CD14-positive monocyte (primary cell): ENCODE measurements around the gene ILK. TPM values are rescaled to one million over a fixed set of nuclear protein-coding genes. Genes with fewer than 3 reads are reported as not detected.

Experiments
- DNase-seq, 3 donors: peaks; one replicate each; pipeline ENCODE4 v3.0.0-alpha.2; 2011 to 2022
- H2AFZ ChIP-seq: 2 replicates; pipeline ENCODE4 v1.6.0; 2012; ENCODE audit warnings: mild to moderate bottlenecking, low read depth, low read length, inconsistent platforms; ENCODE audit not compliant: insufficient read depth, poor library complexity, severe bottlenecking
- H3K27ac ChIP-seq, 2 donors: 1 replicate in 1 of 2; 2 replicates in 1 of 2; pipeline ENCODE4 v1.5.1; 2012 to 2013; ENCODE audit warnings: low read length in 2 of 2, control low read depth in 1 of 2, inconsistent platforms in 1 of 2, low read depth in 1 of 2, mild to moderate bottlenecking in 1 of 2
- H3K27me3 ChIP-seq, 2 donors: one replicate each; pipeline versions ENCODE4 v1.6.0 to v1.6.1; 2011 to 2013; ENCODE audit warnings: low read length in 2 of 2; ENCODE audit not compliant: control insufficient read depth in 2 of 2, insufficient read depth in 2 of 2
- H3K36me3 ChIP-seq, 2 donors: replicated peaks in 1 of 2; 1 replicate in 1 of 2; 2 replicates in 1 of 2; pipeline versions ENCODE4 v1.5.1 to v1.6.1; 2012 to 2013; ENCODE audit warnings: low read length in 2 of 2, control low read depth in 1 of 2, inconsistent platforms in 1 of 2, mild to moderate bottlenecking in 1 of 2; ENCODE audit not compliant: insufficient read depth in 2 of 2, control insufficient read depth in 1 of 2
- H3K4me1 ChIP-seq, 2 donors: 1 replicate in 1 of 2; 2 replicates in 1 of 2; pipeline versions ENCODE4 v1.5.1 to v1.6.1; 2012 to 2013; ENCODE audit warnings: low read length in 2 of 2, control low read depth in 1 of 2, inconsistent platforms in 1 of 2, mild to moderate bottlenecking in 1 of 2, moderate library complexity in 1 of 2; ENCODE audit not compliant: insufficient read depth in 2 of 2, control insufficient read depth in 1 of 2
- H3K4me2 ChIP-seq: replicated peaks from 2 replicates; pipeline ENCODE3; 2012; ENCODE audit warnings: low read length, moderate library complexity, mild to moderate bottlenecking; ENCODE audit not compliant: poor library complexity, severe bottlenecking; ENCODE audit errors: extremely low read depth
- H3K4me3 ChIP-seq, 3 experiments: fragments of 200-600 bp in 1 of 3; sonication (generic) in 1 of 3; replicated peaks in 1 of 3; 1 replicate in 2 of 3; 2 replicates in 1 of 3; pipeline ENCODE4 v1.5.1; 2011 to 2013; ENCODE audit warnings: low read length in 3 of 3, mild to moderate bottlenecking in 3 of 3, control low read depth in 2 of 3, low read depth in 2 of 3, inconsistent platforms in 1 of 3, moderate library complexity in 1 of 3
- H3K79me2 ChIP-seq: 2 replicates; pipeline ENCODE4 v1.6.0; 2012; ENCODE audit warnings: mild to moderate bottlenecking, control low read depth, inconsistent platforms, low read length, moderate library complexity; ENCODE audit not compliant: insufficient read depth
- H3K9ac ChIP-seq: 2 replicates; pipeline ENCODE4 v1.6.0; 2017; ENCODE audit warnings: low read length, mild to moderate bottlenecking; ENCODE audit not compliant: insufficient read depth, poor library complexity, severe bottlenecking
- H3K9me3 ChIP-seq, 2 donors: replicated peaks in 1 of 2; 1 replicate in 1 of 2; 2 replicates in 1 of 2; pipeline versions ENCODE4 v1.5.1 to v1.6.1; 2012 to 2013; ENCODE audit warnings: low read length in 2 of 2, control low read depth in 1 of 2; ENCODE audit not compliant: control insufficient read depth in 1 of 2, insufficient read depth in 1 of 2
- H4K20me1 ChIP-seq: 2 replicates; pipeline ENCODE4 v1.6.0; 2012; ENCODE audit warnings: mild to moderate bottlenecking, low read length, control low read depth, moderate library complexity; ENCODE audit not compliant: insufficient read depth
- H3K27ac Mint-ChIP-seq, 7 donors: one replicate each; pipeline ENCODE4 v1.8.0; 2020; ENCODE audit warnings: mild to moderate bottlenecking in 7 of 7, mixed read lengths in 7 of 7, moderate library complexity in 6 of 7, inconsistent platforms in 2 of 7
- H3K27me3 Mint-ChIP-seq, 3 donors: one replicate each; pipeline ENCODE4 v1.8.0; 2021 to 2022; ENCODE audit warnings: low read depth in 3 of 3, mild to moderate bottlenecking in 3 of 3, mixed read lengths in 3 of 3, moderate library complexity in 3 of 3, inconsistent platforms in 1 of 3
- H3K36me3 Mint-ChIP-seq, 2 donors: one replicate each; pipeline ENCODE4 v1.8.0; 2020; ENCODE audit warnings: mixed read lengths in 2 of 2, inconsistent platforms in 1 of 2, mild to moderate bottlenecking in 1 of 2
- H3K4me1 Mint-ChIP-seq: one replicate; pipeline ENCODE4 v1.8.0; 2020; ENCODE audit warnings: mild to moderate bottlenecking, mixed read lengths
- H3K4me3 Mint-ChIP-seq, 2 donors: one replicate each; pipeline ENCODE4 v1.8.0; 2020; ENCODE audit warnings: mild to moderate bottlenecking in 2 of 2, mixed read lengths in 2 of 2, moderate library complexity in 1 of 2
- H3K9me3 Mint-ChIP-seq, 7 donors: one replicate each; pipeline ENCODE4 v1.8.0; 2020 to 2022; ENCODE audit warnings: mixed read lengths in 7 of 7, mild to moderate bottlenecking in 6 of 7, moderate library complexity in 6 of 7, inconsistent platforms in 2 of 7
- WGBS: methylation state at CpG from one replicate; pipeline ENCODE4 v1.1.5; 2013; ENCODE audit warnings: missing lambda C conversion rate; ENCODE audit not compliant: insufficient coverage; 5-methylcytosine and 5-hydroxymethylcytosine counted together
- intact Hi-C, 2 donors: fragments of 100-400 bp; cut with micrococcal nuclease; formaldehyde crosslinking; loops; one replicate each; pipeline versions ENCODE4 v1.15.0 to v1.15.1; 2023
- polyA plus RNA-seq, 3 donors: library from polyadenylated mRNA; depleted of rRNA in 1 of 3; unstranded in 2 of 3; stranded (reverse) in 1 of 3; fragments of 300-500 nt in 2 of 3; fragments of >200 nt in 1 of 3; fragmentation: Illumina TruSeq in 2 of 3; gene quantifications; 1 replicate in 2 of 3; 2 replicates in 1 of 3; pipeline ENCODE4 v1.2.3, GENCODE V29; 2012 to 2021
- TF ChIP-seq, protein P1 (sequence below): fragments of 200-600 bp; IDR thresholded peaks from one replicate; pipeline ENCODE4 v1.8.0; 2022; ENCODE audit warnings: antibody characterized with exemption, mild to moderate bottlenecking

Gene ILK
- polyA plus RNA-seq, 3 donors = 165 to 271 (median 250) TPM

DNA sequence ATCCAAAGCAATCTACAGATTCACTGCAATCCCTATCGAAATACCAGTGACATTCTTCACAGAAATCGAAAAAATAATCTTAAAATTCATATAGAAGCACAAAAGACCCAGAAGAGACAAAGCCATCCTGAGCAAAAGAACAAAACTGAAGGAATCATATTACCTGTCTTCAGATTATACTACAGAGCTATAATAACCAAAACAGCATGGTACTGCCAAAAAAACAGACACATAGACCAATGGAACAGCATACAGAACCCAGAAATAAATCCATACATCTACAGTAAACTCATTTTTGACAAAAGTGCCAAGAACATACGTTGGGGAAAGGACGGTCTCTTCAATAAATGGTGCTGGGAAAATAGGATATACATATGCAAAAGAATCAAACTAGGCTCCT lies 19.0 kb upstream of the ILK start:
- DNase-seq = no peak
- no peaks in the 10 kb centered on the region for H3K4me1 Mint-ChIP-seq
- 100% methylated on average over 2 of the region's 4 CpGs for WGBS
- no peak overlapping the region for H3K9ac ChIP-seq
- intact Hi-C loops = no loop called here
- H3K27ac ChIP-seq = no peak overlapping the region
- H3K4me2 ChIP-seq = no peak overlapping the region
- H3K27me3 ChIP-seq = no peaks in the 10 kb centered on the region
- no peaks in the 10 kb centered on the region for H3K4me1 ChIP-seq
- H3K36me3 Mint-ChIP-seq = peaks cover 39 to 64% of the 10 kb centered on the region in 2 donors
- no peak overlapping the region for H2AFZ ChIP-seq
- H3K27me3 Mint-ChIP-seq = no peaks in the 10 kb centered on the region
- no peak overlapping the region for H3K4me3 ChIP-seq
- H3K4me3 Mint-ChIP-seq = no peak overlapping the region
- peaks cover 6 to 12% of the 10 kb centered on the region in 2 donors for H3K9me3 ChIP-seq
- no peaks in the 10 kb centered on the region for H4K20me1 ChIP-seq
- H3K36me3 ChIP-seq = peaks cover 4 to 20% of the 10 kb centered on the region in 2 donors
- H3K79me2 ChIP-seq = no peaks in the 10 kb centered on the region
- peaks cover 17 to 27% (median 23%) of the 10 kb centered on the region in 7 donors for H3K9me3 Mint-ChIP-seq
- TF ChIP-seq, protein P1, sequence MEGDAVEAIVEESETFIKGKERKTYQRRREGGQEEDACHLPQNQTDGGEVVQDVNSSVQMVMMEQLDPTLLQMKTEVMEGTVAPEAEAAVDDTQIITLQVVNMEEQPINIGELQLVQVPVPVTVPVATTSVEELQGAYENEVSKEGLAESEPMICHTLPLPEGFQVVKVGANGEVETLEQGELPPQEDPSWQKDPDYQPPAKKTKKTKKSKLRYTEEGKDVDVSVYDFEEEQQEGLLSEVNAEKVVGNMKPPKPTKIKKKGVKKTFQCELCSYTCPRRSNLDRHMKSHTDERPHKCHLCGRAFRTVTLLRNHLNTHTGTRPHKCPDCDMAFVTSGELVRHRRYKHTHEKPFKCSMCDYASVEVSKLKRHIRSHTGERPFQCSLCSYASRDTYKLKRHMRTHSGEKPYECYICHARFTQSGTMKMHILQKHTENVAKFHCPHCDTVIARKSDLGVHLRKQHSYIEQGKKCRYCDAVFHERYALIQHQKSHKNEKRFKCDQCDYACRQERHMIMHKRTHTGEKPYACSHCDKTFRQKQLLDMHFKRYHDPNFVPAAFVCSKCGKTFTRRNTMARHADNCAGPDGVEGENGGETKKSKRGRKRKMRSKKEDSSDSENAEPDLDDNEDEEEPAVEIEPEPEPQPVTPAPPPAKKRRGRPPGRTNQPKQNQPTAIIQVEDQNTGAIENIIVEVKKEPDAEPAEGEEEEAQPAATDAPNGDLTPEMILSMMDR = no peak
- no peak overlapping the region for H3K27ac Mint-ChIP-seq

DNA sequence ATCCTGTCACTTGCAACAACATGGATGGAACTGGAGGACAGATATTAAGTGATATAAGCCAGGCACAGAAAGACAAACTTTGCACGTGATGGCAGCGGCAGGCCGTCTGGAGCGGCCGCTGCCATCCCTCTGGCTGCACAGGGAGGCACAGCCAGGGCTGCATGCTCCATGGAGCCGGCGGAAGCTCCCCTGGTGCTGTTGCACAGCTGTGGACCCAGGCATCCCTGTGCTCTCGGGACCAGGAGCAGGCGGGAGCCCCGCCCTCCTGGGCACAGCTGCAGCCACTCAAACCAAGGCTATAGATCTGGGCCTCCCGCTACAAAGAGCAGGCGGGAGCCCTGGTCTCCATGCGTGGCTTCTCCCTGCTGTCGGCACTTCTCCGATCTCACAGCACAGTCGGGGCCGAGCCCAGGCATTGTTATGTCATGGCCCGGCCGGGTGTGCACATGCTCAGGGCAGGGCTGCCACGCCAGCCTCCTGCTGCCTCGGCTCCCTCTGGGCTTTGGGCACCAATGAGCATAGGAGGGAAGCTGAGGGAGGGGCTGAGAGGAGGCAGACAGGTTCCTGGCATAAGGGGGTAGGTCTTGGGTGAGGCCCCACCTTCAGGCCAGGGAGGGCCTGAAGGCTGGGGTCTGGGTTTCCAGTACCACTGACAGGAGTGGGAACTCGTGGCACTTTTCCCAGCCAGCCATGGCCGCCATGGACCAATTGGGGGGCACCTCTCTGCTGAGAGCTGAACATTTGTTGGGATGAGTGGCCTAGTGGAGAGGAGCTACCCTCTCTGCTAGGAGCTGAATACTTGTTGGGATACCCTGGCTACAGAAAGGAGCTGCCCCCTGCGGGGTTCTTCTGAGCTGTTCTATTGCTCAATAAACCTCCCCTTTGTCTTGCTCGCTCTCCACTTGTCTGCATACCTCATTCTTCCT lies 16.9 kb upstream of the ILK start:
- intact Hi-C loops = no loop called here
- peaks cover 6 to 12% of the 10 kb centered on the region in 2 donors for H3K9me3 ChIP-seq
- peaks cover 16 to 27% (median 23%) of the 10 kb centered on the region in 7 donors for H3K9me3 Mint-ChIP-seq
- peaks cover 36 to 66% of the 10 kb centered on the region in 2 donors for H3K36me3 Mint-ChIP-seq
- H3K27me3 Mint-ChIP-seq = no peaks in the 10 kb centered on the region
- H3K36me3 ChIP-seq = peaks cover 9 to 26% of the 10 kb centered on the region in 2 donors
- H3K27ac Mint-ChIP-seq = no peak overlapping the region
- WGBS = 95% methylated on average over 25 of the region's 25 CpGs
- H3K4me1 ChIP-seq = no peaks in the 10 kb centered on the region
- no peak overlapping the region for H3K4me3 ChIP-seq
- DNase-seq = no peak
- no peaks in the 10 kb centered on the region for H4K20me1 ChIP-seq
- H3K4me3 Mint-ChIP-seq = no peak overlapping the region
- H3K9ac ChIP-seq = no peak overlapping the region
- no peaks in the 10 kb centered on the region for H3K27me3 ChIP-seq
- no peak overlapping the region for H3K27ac ChIP-seq
- TF ChIP-seq, protein P1 = no peak
- no peaks in the 10 kb centered on the region for H3K4me1 Mint-ChIP-seq
- no peak overlapping the region for H3K4me2 ChIP-seq
- H2AFZ ChIP-seq = no peak overlapping the region
- no peaks in the 10 kb centered on the region for H3K79me2 ChIP-seq
